C1 segment of cervical spinal cord (tissue), 14 donors: Measurements from ENCODE around the gene OXLD1.
"Not testable (repeated sequence)": the region's sequence is repeated elsewhere in the genome, so short reads cannot be mapped to it uniquely, and the experiment has no call there.

Source experiments
- DNase-seq, 14 donors: peaks; one replicate each; lab custom pipeline; 2025; lab: John Stamatoyannopoulos, UW

OXLD1 gene

GRCh38 chr17:81621494-81622130 is 44.8 kb downstream of the OXLD1 start:
- peak in 2 of 14 donors; percentile 2 to 45 for DNase-seq

GRCh38 chr17:81618307-81618706 is 48.1 kb downstream of the OXLD1 start:
- DNase-seq, result not testable (repeated sequence)

- no peak for DNase-seq
Measured at GRCh38 chr17:81616877-81617276, 49.5 kb downstream of the OXLD1 start.

- DNase-seq, result no peak
Measured at GRCh38 chr17:81615401-81615930, 50.9 kb downstream of the OXLD1 start.
